K562 (cell line): ENCODE data around the gene NAGLU. TPM values are rescaled to one million over a fixed set of nuclear protein-coding genes. Genes with fewer than 3 reads are reported as not detected.

Experiments used
- CREM ChIP-seq: IDR thresholded peaks from 2 replicates; pipeline ENCODE4 v1.6.1; 2014; ENCODE audit warnings: antibody characterized with exemption, low read depth
- CXXC5 ChIP-seq: fragments of 250-450 bp; sonication (Bioruptor Pico); IDR thresholded peaks from 2 replicates; pipeline ENCODE4 v1.8.0; 2022; ENCODE audit warnings: inconsistent platforms, mild to moderate bottlenecking, moderate library complexity
- EP400 ChIP-seq: fragments of 450-650 bp; IDR thresholded peaks from 2 replicates; pipeline ENCODE4 v1.6.1; 2017; ENCODE audit warnings: antibody characterized with exemption, mild to moderate bottlenecking, moderate library complexity
- FOSL1 ChIP-seq: fragments of 200-800 bp; sonication (Bioruptor generic); conservative IDR thresholded peaks from 2 replicates; pipeline ENCODE4 v1.6.1; 2016; ENCODE audit warnings: missing genetic modification characterization, missing compliant biosample characterization
- ILK ChIP-seq: fragments of 450-650 bp; IDR thresholded peaks from 2 replicates; pipeline ENCODE4 v1.6.1; 2016; ENCODE audit warnings: missing genetic modification characterization, low read depth, mild to moderate bottlenecking, missing compliant biosample characterization, moderate library complexity, borderline replicate concordance
- L3MBTL2 ChIP-seq: fragments of 450-650 bp; IDR thresholded peaks from 2 replicates; pipeline ENCODE4 v1.6.1; 2016; ENCODE audit warnings: mild to moderate bottlenecking, moderate library complexity
- MAFG ChIP-seq: fragments of 450-650 bp; conservative IDR thresholded peaks from 2 replicates; pipeline ENCODE4 v1.6.1; 2016; ENCODE audit warnings: missing genetic modification characterization, missing compliant biosample characterization
- MAX ChIP-seq: sonication (generic); formaldehyde crosslinking; IDR thresholded peaks from 2 replicates; pipeline ENCODE4 v1.9.0; 2022; ENCODE audit warnings: mild to moderate bottlenecking, missing genetic modification reagents
- MITF ChIP-seq: IDR thresholded peaks from 2 replicates; pipeline ENCODE4 v1.6.1; 2014; ENCODE audit warnings: antibody characterized with exemption
- POLR2B ChIP-seq: fragments of 450-650 bp; IDR thresholded peaks from 2 replicates; pipeline ENCODE4 v1.6.1; 2018; ENCODE audit warnings: low read depth; ENCODE audit not compliant: partially characterized antibody
- SIN3A ChIP-seq, 2 experiments: fragments of 150-350 bp in 1 of 2; IDR thresholded peaks; 2 replicates each; pipeline ENCODE4 v1.6.1; 2011 to 2016; ENCODE audit warnings: borderline replicate concordance in 2 of 2, low read depth in 2 of 2, low read length in 2 of 2, mild to moderate bottlenecking in 2 of 2, moderate library complexity in 2 of 2; ENCODE audit not compliant: control insufficient read depth in 1 of 2
- SMARCB1 ChIP-seq: IDR thresholded peaks from 2 replicates; pipeline ENCODE4 v1.6.1; 2011; ENCODE audit warnings: improper control_type of control experiment, low read depth; ENCODE audit not compliant: insufficient read length
- ZNF41 ChIP-seq: fragments of 250-450 bp; sonication (Bioruptor Pico); conservative IDR thresholded peaks from 2 replicates; pipeline ENCODE4 v1.4.0; 2020; ENCODE audit warnings: mild to moderate bottlenecking
- ZNF668 ChIP-seq: fragments of 250-450 bp; sonication (Bioruptor Pico); IDR thresholded peaks from 2 replicates; pipeline ENCODE4 v1.8.0; 2022; ENCODE audit warnings: mild to moderate bottlenecking, inconsistent platforms
- polyA plus RNA-seq, 8 experiments: library from polyadenylated mRNA; depleted of rRNA in 4 of 8; stranded (reverse) in 5 of 8; unstranded in 3 of 8; fragments of >200 nt; fragmentation: Nextera tagmentation in 2 of 8; fragmentation: Illumina TruSeq in 1 of 8; extraction: Ambion mirVana in 2 of 8; extraction: Trizol in 1 of 8; gene quantifications; 2 replicates each; pipeline versions ENCODE4 v1.2.1 to v1.2.3, GENCODE V29; 2011 to 2014; ENCODE audit warnings: inconsistent platforms in 1 of 8, missing spikeins in 1 of 8
- total RNA-seq, 7 experiments: library from RNA; depleted of rRNA in 6 of 7; stranded (reverse); fragments of >200 nt in 6 of 7; fragmentation: Illumina TruSeq in 2 of 7; extraction: Trizol in 2 of 7; gene quantifications; 2 replicates each; pipeline versions ENCODE4 v1.2.1 to v1.2.3, GENCODE V29; 2011 to 2021; ENCODE audit warnings: low replicate concordance in 1 of 7
- TF ChIP-seq, protein P1 (sequence below): sonication (generic); formaldehyde crosslinking; IDR thresholded peaks from 2 replicates; pipeline ENCODE4 v1.8.1; 2023; ENCODE audit warnings: mild to moderate bottlenecking, missing genetic modification reagents, moderate library complexity

NAGLU gene
- total and polyA plus RNA-seq, 9 of the 15 experiments (the other 6 are each of a cell fraction or from before 2014, with no cell fraction given): 0.04 to 21.5 (median 8.5) TPM

DNA sequence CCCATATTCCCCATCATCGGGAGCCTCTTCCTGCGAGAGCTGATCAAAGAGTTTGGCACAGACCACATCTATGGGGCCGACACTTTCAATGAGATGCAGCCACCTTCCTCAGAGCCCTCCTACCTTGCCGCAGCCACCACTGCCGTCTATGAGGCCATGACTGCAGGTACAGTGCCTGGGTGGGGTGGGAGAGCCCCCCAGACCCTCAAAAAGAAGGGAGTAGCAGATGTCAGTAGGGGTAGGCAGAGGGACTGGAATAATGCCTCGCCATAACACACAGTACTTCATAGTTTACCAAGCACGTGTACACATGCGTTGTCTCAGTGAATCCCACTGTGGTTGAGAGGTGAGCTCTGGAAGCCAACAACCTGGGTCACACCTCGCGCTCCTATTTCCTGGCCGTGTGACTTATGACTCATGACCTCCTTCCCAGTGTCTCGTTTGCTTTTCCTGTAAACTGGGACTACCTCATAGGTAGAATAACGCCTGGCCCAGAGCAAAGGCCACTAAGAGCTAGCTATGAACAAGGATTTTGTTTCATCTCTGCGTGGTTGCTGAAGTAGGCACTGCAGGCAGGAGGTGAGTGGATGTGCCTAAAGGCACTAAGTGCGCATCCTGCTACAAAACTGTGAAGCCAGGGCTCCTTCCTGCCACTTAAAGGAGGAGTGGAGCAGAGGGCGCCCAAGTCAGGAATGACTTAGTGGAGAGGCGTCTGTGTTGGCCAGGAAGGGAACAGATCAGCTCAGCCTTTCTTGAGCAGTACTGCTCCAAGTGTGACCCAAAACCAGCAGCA, 5.2 kb downstream of the NAGLU start (continued):
- TF ChIP-seq ZNF41 (CRISPR knock-in tag): no peak
- TF ChIP-seq SIN3A (IDR thresholded peaks at IDR 0.05; ENCODE audit: borderline replicate concordance in 2 of 2, control insufficient read depth in 1 of 2, low read depth in 2 of 2, low read length in 2 of 2): no peak
- peak; percentile 35; the same call in 1 of the 2 replicates for TF ChIP-seq CREM
- no peak for TF ChIP-seq EP400
- TF ChIP-seq, protein P1, sequence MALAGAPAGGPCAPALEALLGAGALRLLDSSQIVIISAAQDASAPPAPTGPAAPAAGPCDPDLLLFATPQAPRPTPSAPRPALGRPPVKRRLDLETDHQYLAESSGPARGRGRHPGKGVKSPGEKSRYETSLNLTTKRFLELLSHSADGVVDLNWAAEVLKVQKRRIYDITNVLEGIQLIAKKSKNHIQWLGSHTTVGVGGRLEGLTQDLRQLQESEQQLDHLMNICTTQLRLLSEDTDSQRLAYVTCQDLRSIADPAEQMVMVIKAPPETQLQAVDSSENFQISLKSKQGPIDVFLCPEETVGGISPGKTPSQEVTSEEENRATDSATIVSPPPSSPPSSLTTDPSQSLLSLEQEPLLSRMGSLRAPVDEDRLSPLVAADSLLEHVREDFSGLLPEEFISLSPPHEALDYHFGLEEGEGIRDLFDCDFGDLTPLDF (CRISPR knock-in tag): no peak
- peak; percentile 76; the same call in 1 of the 2 replicates for TF ChIP-seq FOSL1 (tag)
- TF ChIP-seq SMARCB1: no peak
- no peak for TF ChIP-seq ILK (tag)
- TF ChIP-seq MAX (CRISPR knock-in tag): peak; percentile 22; the same call in 1 of the 2 replicates
- TF ChIP-seq ZNF668 (CRISPR knock-in tag): no peak
- TF ChIP-seq L3MBTL2: 0 out of 2 replicates have a peak, but pooled peaks have one; percentile 40
- TF ChIP-seq POLR2B: no peak
- peak; percentile 23; the same call in 1 of the 2 replicates for TF ChIP-seq CXXC5
- no peak for TF ChIP-seq MITF
- no peak for TF ChIP-seq MAFG (tag)
